Fibroblast of mammary gland (primary cell): ENCODE measurements around the gene TBC1D14.

ENCODE experiments used
- DNase-seq: peaks from one replicate; pipeline ENCODE4 v3.0.0-alpha.2; 2010; ENCODE audit warnings: low read depth
- H3K4me3 ChIP-seq: 2 replicates; pipeline ENCODE4 v1.5.1; 2011; ENCODE audit warnings: low read depth, mild to moderate bottlenecking, low read length, moderate library complexity; ENCODE audit not compliant: control insufficient read depth
- CTCF ChIP-seq: conservative IDR thresholded peaks from 2 replicates; pipeline ENCODE4 v1.5.1; 2011; ENCODE audit warnings: low read depth, low read length, inconsistent platforms; ENCODE audit not compliant: control insufficient read depth, insufficient read depth

The TBC1D14 gene

GRCh38 chr4:7013175-7013574, 103.5 kb downstream of the TBC1D14 start:
- DNase-seq, result no peak

GRCh38 chr4:7014815-7015214, 105.2 kb downstream of the TBC1D14 start:
- DNase-seq, result no peak
- TF ChIP-seq CTCF, result no peak
- no peak overlapping the region for H3K4me3 ChIP-seq

More at GRCh38 chr4:7013175-7013574, 103.5 kb downstream of the TBC1D14 start:
- H3K4me3 ChIP-seq, result no peak overlapping the region
- no peak for TF ChIP-seq CTCF

GRCh38 chr4:7015383-7016035, 105.9 kb downstream of the TBC1D14 start:
- H3K4me3 ChIP-seq, result no peak overlapping the region
- no peak for TF ChIP-seq CTCF
- no peak for DNase-seq

GRCh38 chr4:7016086-7016485, 106.5 kb downstream of the TBC1D14 start:
- no peak for DNase-seq
- no peak for TF ChIP-seq CTCF
- H3K4me3 ChIP-seq, result no peak overlapping the region

GRCh38 chr4:7016512-7016911, 106.9 kb downstream of the TBC1D14 start:
- no peak overlapping the region for H3K4me3 ChIP-seq
- TF ChIP-seq CTCF, result no peak

GRCh38 chr4:7017446-7018048, 107.9 kb downstream of the TBC1D14 start:
- TF ChIP-seq CTCF, result no peak
- DNase-seq, result no peak
- no peak overlapping the region for H3K4me3 ChIP-seq

More at GRCh38 chr4:7016512-7016911, 106.9 kb downstream of the TBC1D14 start:
- DNase-seq, result no peak

- no peak for DNase-seq
- no peak overlapping the region for H3K4me3 ChIP-seq
- TF ChIP-seq CTCF, result no peak
Observed at GRCh38 chr4:7018281-7018680, 108.7 kb downstream of the TBC1D14 start.
